GM12892 (cell line): ENCODE data around the gene PRR3.
"Not testable (repeated sequence)": the region's sequence is repeated elsewhere in the genome, so short reads cannot be mapped to it uniquely, and the experiment has no call there.

Experiments used
- DNase-seq: peaks from one replicate; pipeline ENCODE4 v3.0.0; 2011; ENCODE audit not compliant: insufficient read length
- FAIRE-seq: peaks from 2 replicates; lab custom pipeline; 2011; peaks lifted over from hg19 to GRCh38; lab: Jason Lieb, UNC
- POLR2A ChIP-seq: IDR thresholded peaks from 2 replicates; pipeline ENCODE4 v1.6.1; 2011; ENCODE audit warnings: low read depth, low read length, control low read depth
- POLR2AphosphoS5 ChIP-seq: IDR thresholded peaks from 2 replicates; pipeline ENCODE4 v1.6.1; 2011; ENCODE audit warnings: low read depth, low read length, control low read depth
- TAF1 ChIP-seq: IDR thresholded peaks from 2 replicates; pipeline ENCODE4 v1.6.1; 2011; ENCODE audit warnings: low read depth, mild to moderate bottlenecking, control low read depth, low read length, borderline replicate concordance

Gene PRR3

DNA sequence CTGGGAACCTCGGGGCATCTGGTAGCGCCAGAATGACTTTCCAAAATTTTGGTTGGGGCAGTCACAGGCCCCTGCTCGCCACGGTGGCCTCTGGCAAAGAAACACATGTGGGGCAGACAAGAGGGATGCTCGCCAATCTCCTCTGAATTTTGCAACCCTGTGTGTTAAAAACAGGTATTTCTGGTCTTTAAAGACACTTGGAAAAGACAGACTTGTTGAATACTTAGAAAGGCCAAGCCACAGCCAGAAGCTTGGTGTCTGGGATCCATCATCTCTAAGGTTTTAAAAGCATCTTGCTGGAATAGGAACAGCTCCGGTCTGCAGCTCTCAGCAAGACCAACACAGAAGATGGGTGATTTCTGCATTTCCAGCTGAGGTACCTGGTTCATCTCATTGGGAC, 36.6 kb upstream of the PRR3 start:
- FAIRE-seq (no peak), DNase-seq (no peak)
- TF ChIP-seq TAF1, result no peak
- no peak for TF ChIP-seq POLR2A
- TF ChIP-seq POLR2AphosphoS5, result no peak

DNA sequence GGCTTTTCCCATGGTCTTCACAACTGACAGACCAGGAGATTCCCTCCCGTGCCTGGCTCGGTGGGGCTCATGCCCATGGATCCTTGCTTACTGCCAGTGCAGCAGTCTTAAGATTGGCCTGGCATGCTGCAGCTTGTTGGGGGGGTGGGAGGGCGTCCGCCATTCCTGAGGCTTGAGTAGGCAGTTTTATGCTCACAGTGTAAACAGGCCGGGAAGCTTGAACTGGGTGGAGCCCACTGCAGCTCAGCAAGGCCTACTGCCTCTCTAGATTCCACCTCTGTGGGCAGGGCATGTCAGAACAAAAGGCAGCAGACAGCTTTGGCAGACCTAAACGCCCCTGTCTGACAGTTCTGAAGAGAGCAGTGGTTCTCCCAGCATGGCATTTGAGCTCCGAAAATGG, 36.0 kb upstream of the PRR3 start:
- not testable (repeated sequence) for DNase-seq, FAIRE-seq

DNA sequence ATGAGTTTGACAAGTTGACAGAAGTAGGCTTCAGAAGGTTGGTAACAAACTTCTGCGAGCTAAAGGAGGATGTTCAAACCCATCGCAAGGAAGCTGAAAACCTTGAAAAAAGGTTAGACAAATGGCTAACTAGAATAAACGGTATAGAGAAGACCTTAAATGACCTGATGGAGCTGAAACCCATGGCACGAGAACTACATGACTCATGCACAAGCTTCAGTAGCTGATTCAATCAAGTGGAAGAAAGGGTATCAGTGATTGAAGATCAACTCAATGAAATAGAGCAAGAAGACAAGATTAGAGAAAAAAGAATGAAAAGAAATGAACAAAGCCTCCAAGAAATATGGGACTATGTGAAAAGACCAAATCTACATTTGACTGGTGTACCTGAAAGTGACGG, 35.1 kb upstream of the PRR3 start:
- not testable (repeated sequence) for DNase-seq, FAIRE-seq

DNA sequence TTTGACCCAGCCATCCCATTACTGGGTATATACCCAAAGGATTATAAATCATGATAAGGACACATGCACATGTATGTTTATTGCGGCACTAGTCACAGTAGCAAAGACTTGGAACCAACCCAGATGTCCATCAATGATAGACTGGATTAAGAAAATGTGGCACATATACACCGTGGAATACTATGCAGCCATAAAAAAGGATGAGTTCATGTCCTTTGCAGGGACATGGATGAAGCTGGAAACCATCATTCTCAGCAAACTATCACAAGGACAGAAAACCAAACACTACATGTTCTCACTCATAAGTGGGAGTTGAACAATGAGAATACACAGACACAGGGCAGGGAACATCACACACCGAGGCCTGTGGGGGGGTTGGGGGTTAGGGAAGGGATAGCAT, 30.7 kb upstream of the PRR3 start:
- not testable (repeated sequence) for FAIRE-seq, DNase-seq

DNA sequence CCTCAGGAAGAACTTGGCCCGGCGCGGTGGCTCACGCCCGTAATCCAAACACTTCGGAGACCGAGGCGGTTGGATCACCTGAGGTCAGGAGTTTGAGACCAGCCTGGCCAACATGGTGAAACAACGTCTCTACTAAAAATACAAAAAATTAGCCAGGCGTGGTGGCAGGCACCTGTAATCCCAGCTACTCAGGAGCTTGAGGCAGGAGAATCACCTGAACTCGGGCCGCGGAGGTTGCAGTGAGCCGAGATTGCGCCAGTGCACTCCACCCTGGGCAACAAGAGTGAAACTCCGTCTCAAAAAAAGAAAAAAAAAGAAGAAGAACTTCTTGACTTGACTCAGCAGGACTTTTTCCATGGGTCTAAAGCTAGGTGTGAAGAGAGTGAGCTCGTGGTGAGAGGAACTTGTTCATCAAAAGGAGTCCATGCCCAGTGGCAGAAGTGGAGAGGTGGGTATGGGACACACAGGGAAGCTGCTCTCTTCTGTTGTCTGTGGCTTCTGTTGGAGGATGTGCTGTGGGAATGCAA, 27.7 kb upstream of the PRR3 start:
- not testable (repeated sequence) for FAIRE-seq, DNase-seq

DNA sequence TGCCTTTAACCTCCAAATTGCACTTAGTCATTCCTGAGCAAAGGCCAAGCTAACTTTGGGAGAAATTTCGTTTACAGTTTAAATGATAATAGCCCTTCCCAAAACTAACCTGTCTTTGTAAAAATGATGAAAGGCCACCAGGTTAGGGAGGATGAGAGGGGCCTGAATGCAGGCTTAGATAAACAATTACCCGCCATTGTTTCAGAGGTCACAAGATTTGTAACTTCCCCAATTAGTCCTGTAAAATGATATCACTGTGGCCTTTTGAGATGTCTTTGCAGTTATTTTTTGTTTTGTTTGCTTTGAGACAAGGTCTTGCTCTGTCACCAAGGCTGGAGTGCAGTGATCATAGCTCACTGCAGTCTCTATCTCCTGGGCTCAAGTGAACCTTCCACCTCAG, 27.1 kb upstream of the PRR3 start:
- FAIRE-seq, result no peak

DNA sequence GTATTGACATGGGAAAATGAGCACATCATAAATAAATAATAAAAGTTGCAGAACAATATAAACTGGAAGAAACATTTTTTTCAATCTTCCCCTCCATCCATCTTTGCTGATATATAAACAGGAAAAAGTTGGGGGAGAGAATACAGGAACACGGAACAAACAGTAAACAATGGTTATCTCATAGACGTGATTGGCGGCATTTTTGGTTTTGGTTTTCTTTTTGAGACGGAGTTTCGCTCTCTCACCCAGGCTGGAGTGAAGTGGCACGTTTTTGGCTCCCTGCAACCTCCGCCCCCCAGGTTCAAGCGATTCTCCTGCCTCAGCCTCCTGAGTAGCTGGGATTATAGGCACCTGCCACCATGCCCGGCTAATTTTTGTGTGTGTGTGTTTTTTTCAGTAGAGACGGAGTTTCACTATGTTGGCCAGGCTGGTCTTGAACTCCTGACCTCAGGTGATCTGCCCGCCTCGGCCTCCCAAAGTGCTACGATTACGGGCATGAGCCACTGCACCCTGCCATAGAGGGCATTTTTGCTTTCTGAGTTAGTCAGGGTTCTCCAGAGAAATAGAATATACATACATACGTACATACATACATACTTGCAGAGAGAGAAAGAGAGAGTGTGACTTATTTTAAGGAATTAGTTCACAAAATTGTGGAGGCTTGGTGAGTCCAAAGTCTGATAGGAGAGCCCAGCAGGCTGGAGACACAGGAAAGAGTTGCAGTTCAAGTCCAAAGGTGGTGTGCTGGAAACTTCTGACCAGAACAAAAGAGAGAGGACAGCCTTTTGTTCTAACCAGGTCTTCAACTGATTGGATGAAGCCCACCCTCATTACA, 23.4 kb upstream of the PRR3 start:
- DNase-seq (no peak), FAIRE-seq (no peak)
- no peak for TF ChIP-seq TAF1
- TF ChIP-seq POLR2AphosphoS5, result no peak
- TF ChIP-seq POLR2A, result no peak

More for the DNA sequence above, 27.1 kb upstream of the PRR3 start:
- TF ChIP-seq POLR2AphosphoS5 (no peak), POLR2A (no peak), TAF1 (no peak)
- no peak for DNase-seq

DNA sequence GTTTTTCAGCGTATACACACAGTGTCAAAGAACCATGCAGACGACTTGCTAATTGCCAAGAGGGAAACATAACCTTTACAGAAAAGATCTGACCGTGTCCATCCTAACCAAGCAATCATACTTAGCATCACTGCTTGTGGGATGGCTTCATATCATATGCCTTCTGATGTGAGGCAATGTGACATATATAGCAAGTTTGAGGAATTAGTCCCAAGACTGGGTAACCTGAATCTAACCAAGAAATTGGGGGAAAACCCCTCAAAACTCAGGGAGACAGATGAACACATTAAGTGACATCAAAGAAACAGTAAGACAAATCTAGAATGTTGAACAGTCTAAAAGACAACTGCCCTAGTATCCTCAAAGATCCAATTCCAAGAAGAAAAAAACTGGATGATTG, 19.2 kb upstream of the PRR3 start:
- DNase-seq (no peak), FAIRE-seq (no peak)
- TF ChIP-seq POLR2A (no peak), POLR2AphosphoS5 (no peak), TAF1 (no peak)

DNA sequence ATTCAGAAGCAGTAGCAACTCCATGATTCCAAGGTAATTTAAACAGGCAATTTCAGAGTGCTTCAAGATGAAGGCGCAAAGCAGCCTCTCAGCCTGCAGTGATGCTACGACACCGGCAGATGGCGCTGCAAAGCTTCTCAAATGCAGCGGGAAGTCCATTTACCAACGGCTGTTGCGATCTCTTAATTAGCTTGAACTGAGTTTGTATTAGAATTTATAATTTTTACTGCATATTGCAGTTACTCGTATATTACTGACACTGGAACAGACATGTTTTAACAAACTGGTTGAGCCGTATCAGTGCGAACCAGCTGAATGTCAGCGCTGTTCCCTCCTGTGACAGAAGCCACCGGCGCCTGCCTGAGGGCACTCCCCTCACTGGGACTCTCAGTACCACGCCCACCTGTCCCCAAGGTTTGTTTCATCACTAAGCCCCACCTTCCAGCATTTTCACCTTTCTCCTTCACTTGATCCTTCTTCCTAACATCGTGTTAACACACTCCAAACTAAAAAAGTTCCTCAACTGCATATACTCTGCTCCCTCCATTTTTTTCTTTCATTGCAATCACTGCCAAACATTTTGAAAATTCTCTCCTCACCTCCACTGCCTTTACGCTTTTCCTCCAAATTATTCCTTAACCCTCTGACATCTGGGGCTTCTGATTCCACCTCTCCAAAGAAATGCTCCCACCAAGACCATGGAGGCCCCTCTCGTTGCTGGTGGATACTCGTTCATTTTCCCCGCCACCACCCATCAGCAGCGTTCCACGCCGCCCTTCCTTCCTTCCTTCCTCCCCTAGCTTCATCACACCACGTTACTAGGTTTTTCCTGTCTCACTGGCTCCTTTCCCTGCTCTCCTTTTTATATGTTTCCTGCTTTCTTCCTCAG, 15.3 kb upstream of the PRR3 start:
- DNase-seq (peak; percentile 46), FAIRE-seq (peak; percentile 94)
- TF ChIP-seq TAF1 (no peak), POLR2AphosphoS5 (no peak)

DNA sequence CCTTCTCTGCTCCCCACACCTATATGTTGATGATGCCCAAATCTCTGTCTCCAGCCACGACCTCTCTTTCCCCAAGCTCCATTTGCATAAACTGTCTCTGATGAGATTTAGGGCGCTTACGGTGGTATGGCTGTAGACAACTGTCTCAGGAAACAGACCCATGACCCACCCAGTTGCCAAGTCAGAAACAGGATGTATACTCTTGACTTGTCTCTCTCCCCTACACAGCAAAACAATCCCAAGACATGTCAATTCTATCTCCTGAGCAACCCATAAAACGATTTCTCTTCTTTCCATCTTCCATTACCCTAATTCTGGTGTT, 14.7 kb upstream of the PRR3 start:
- DNase-seq (no peak), FAIRE-seq (peak; percentile 56)
- TF ChIP-seq POLR2A (no peak), POLR2AphosphoS5 (no peak), TAF1 (no peak)

DNA sequence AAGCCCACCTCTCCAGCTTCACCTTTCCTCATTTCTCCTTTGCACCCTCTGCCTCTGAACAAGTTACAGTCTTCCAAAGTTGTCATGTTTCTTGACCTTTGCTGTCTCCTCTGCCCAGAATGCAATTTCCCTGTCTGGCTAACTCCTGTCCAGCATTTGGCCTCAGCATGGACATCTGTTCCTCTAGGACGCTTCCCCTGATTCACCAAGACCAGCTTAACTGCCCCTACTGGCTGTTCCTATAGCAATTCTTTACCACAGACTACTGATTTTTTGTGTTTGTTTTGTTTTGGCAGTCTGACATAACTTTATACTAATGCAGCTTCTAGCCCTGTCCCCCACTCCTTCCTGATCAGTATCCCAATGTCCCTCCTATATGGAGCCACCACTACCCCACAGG, 14.2 kb upstream of the PRR3 start:
- TF ChIP-seq POLR2AphosphoS5, result no peak
- TF ChIP-seq TAF1, result no peak
- TF ChIP-seq POLR2A, result no peak
- DNase-seq (no peak), FAIRE-seq (no peak)

DNA sequence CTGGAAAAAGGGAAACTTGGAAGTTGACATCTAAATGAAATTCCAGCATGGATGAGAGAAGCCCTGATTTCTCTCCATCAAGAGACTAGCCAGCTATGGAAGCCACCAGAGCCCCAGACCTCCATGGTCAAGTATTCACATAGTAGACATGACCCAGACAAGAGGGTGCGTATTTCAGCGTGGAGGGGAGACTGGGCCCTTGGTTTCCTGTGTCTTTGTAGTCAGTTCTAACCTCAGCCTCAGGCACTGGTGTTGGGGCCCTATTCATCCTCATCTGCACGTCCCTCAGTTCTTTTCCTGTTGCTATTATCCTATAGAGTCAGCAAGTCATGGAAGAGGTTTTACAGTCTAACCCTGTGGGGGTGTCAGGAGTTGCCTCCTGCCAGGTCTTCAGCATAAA, 13.3 kb upstream of the PRR3 start:
- FAIRE-seq (no peak), DNase-seq (no peak)
- TF ChIP-seq POLR2A (no peak), TAF1 (no peak), POLR2AphosphoS5 (no peak)
